T47D (cell line): ENCODE measurements around the gene GPC3.

ENCODE experiments used
- DNase-seq, 2 experiments: peaks; one replicate each; pipeline versions ENCODE4 v3.0.0 to v3.0.0-alpha.2; 2011 to 2012; ENCODE audit warnings: low read depth in 1 of 2, low spot score in 1 of 2
- JUND ChIP-seq: IDR thresholded peaks from 2 replicates; pipeline ENCODE4 v1.6.1; 2012; ENCODE audit warnings: low read depth
- in situ Hi-C: cut with HindIII; loops from 2 replicates; pipeline ENCODE4 v1.10.0; 2016; ENCODE audit warnings: low sequenced_read_pairs, low pct_unique_long_range_greater_than_20kb

GPC3 gene

DNA sequence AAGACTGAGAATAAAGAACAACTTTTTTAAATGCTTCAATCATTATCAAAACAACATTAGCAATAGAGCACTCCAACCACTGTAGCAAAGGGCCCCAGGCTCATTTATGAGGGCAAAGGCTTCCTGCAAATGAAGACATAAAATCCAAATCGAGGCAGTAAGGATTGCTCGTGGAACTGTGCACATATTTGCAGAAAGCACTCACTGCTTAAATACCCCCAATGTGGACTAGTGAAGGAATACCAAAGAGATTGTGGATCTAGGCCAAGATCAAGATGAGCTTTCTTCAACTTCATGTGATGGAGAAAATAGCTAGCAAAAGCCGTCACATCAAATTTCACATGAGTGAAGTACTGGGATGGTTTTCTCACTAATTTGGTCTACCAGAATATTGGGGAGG, 35.2 kb downstream of the GPC3 start:
- in situ Hi-C loops, result no loop called here

DNA sequence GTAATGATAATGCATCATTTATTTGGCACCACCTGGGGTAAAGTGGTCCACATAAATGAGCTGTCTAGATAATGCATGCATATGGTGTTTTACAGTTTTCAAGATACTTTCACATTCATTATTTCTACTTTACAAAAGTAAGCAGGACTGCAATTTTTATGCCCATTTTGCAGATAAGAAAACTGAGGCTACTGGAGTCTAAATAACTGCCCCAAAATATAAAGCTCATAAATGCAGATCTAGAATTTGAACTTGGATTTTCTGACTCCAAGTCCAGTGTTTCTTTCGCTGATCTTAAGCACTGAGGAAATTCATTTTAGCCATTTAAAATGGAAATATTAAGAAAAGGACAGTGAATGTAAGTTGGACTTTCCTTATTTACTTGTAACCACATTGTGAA, 36.5 kb downstream of the GPC3 start:
- no peak for TF ChIP-seq JUND
- in situ Hi-C loops, result no loop called here
- no peak for DNase-seq

More for the DNA sequence above, 35.2 kb downstream of the GPC3 start:
- no peak for DNase-seq
- no peak for TF ChIP-seq JUND

DNA sequence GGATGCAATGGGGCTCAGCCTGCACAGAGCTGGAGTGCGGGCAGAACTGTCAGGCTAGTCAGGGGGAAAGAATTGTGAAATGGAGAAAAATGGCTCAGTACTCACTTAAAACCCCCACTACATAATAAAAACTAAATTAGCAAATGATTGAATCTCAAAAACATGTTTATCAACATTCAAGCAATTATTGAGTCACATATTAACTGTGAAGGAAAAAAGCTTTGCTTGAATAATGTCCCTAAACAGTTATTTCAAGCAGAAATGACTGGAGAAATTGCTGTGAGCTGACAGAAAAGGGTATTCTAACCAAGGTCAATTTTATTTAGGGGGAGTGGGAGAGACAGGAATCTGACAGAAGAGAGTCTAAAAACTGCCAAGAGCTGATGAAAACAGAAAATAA, 37.4 kb downstream of the GPC3 start:
- no peak for DNase-seq
- no peak for TF ChIP-seq JUND
- in situ Hi-C loops, result no loop called here

DNA sequence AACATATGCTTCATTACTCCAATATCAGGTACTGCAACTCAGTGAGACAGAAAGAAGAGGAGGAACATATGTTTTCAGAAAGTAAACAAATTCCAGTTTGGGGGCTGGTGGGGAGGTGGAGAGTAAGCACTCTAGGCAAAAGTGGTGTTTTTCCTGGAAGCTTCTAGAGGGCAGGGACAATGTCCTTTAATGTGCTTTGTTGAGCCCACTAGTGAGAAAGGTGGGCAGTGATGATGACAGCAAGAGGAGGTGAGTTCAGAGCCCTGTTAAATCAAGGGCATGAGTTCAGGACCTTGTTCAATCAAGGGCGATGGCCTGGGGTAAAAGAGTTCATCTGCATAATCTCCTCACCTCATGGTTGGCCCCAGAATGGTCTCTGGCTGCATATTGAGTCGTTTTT, 38.4 kb downstream of the GPC3 start:
- no peak for TF ChIP-seq JUND
- in situ Hi-C loops, result no loop called here
- no peak for DNase-seq

DNA sequence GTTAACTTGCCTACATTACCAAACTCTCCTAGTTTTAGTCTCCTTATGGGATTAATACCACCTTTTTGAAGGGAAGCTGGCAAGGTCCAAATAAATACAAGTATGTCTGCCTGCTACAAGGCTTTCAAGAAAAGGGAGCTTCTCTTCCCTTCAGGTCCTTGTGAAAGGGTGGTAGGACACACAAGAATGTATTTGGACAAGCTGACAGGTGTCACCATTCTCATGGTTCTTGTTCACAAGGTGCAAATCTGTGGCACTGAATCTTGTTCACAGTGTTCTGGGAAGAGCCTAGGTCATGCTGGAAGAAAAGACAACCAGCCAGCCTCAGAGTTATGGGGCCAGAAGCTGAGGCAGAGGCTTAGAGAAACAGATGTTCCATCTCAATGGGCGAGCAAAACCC, 41.9 kb downstream of the GPC3 start:
- DNase-seq, result no peak
- in situ Hi-C loops, result no loop called here
- no peak for TF ChIP-seq JUND

DNA sequence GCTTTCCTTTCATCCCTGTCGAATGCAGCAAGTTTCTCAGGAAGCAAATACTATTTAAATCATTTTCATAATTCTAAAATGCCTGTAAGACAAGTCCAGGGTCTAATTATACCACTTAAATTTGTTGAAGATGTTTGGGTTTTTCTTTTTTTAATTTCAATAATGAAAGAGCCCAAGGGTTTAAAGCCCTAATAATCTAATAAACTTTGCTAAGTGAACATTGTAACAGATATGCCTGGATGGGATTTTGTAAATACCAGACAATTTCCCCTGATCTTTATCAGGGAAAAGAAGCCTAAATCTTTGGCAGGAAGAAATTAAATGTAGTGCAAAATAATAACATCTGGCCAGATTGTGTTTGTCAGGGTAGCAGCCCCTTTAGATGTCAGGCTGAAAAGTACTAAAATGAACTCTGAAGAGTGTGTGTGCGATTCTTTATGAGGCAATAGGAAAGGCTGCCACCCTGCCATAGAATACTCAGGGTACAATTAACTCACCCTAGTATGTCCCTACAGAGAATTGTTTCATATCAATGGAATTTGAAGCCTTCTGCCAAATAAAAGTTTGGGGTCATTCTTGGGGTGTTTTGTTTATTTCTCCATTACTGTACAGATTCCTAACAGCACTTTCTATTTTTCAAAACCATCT, 45.6 kb downstream of the GPC3 start:
- no peak for TF ChIP-seq JUND
- in situ Hi-C loops, result no loop called here
- DNase-seq, result no peak

DNA sequence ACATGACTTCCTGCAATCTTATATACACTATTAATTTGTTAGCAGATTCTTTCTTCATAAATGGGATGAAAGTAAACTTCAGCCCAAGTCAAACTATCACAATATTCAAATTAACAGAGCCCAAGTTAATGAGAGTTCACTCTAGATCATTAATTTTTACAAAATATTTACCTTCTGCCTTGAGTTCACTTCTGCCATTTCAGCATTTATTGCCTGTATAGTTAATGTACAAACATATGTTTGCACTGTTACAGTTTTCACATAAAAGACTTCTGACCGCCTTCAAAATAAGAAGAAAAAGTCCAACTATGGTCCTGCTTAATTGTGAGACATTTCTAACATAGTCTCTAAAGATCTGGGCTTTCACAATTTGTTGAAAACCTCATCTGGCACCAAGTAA, 46.9 kb downstream of the GPC3 start:
- no peak for DNase-seq
- in situ Hi-C loops, result no loop called here
- TF ChIP-seq JUND, result no peak

DNA sequence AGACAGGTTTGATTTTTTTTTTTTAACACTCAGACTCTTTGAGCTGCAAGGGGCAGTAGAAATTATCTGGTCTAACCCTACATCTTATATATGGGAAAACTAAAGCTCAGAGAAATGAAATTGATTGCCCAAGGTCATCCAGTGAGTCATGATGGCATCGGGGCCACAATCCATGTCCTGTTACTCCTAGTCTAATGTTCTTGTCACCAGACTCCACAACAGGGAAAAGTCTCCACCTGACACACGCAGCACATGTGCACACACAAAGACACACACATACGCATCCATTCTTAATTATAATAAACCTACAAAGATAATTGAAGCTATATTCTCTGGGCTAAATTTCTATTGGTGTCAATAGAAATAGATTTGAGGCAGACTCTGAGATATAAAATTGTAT, 48.4 kb downstream of the GPC3 start:
- in situ Hi-C loops, result no loop called here
- no peak for DNase-seq
- TF ChIP-seq JUND, result no peak

DNA sequence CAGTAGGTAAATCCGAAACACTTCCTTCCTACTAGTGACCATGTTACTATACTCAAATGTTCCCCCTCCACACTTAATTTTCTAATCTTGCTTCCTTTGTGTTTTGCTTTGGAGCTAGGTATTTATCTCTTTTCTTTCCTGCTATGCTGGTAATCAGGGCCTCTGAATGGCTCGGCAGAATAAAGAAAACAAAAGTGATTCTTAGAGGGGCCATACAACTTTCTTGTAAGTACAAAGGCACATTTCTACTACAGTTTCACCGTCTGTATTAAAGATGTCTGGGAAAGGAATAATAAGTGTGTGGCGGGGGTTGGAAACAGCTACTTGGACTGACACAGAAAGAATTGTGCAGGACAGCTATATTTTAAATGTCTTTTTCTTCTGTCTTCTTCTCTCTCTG, 50.3 kb downstream of the GPC3 start:
- DNase-seq, result no peak
- TF ChIP-seq JUND, result no peak
- in situ Hi-C loops, result no loop called here

DNA sequence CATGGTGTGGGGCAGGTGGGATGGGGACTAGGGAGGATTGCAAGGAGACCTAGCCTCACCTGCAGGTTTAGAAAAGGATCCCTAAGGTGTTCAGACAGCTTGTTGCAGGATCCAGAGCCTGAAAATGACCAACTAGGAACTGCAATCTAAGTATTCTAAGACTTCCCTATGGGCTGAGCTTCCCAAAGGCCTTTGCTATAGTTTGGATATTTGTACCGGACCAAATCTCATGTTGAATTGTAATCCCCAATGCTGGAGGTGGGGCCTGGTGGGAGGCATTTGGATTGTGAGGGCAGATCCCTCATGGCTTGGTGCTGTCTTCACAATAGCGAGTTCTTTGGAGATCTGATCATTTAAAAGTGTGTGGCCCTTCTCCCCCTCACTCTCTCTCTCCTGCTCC, 52.1 kb downstream of the GPC3 start:
- DNase-seq, result no peak
- in situ Hi-C loops, result no loop called here
- no peak for TF ChIP-seq JUND

DNA sequence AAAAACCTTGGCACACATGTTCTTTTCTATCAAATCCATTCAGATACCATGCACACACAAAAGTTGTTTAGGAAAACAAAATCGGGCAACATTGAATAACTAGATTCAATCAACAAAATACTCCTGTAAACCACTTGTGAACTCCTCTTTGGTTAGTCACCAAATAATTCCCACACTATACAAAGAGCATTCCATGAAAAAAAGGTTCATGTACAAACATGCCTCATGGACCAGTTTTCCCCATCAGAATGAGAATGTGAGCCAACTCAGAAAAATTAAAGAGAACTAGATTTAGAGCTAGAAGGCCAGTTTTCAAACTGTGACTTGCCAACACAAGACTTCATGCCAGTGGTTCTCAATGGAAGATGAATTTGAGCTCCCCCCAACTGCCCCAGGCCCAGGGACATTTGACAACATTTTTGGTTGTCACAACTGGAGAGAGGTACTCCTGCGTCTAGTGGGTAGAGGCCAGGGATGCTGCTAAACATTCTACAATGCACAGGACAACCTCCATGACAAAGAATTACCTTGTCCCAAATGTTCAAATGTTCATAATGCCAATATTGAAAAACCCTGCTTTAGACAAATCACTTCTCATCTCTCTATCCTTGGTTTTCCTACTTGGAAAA, 55.4 kb downstream of the GPC3 start:
- in situ Hi-C loops, result no loop called here
- DNase-seq, result no peak
- no peak for TF ChIP-seq JUND

DNA sequence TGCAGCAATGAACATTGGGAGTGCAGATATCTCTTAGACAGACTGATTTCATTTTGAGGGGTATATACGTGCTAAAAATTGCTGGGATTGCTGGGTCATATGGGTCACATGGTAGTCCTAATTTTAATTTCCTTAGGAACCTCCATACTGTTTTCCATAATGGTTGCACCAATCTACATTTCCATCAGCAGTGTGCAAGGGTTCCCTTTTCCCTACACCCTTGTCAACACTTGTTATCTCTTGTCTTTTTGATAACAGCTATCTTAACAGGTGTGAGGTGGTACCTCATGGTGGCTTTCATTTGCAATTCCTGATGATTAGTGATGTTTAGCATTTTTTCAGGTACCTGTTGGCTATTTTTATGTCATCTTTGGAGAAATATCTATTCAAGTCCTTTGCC, 57.0 kb downstream of the GPC3 start:
- no peak for TF ChIP-seq JUND
- DNase-seq, result no peak
- in situ Hi-C loops, result no loop called here

DNA sequence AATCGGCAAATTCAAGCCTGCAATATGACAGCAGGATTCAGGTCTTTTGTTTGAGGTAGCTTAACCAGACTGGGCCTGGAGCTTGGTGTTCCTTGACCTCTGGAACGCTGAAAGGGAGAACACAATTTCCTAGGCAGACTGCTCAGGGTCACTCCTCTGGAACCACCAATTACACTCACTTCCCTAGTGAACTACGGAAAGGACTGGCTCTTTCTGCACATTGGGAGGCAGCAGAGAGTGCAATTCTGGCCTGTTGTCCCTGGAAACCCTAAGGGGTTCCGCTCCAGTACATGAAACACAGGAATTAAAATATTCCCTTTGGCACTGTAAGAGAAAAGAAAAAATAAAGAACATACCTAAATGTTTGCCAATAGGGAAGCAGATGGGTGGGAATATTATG, 58.6 kb downstream of the GPC3 start:
- in situ Hi-C loops, result no loop called here
- DNase-seq, result no peak
- TF ChIP-seq JUND, result no peak

DNA sequence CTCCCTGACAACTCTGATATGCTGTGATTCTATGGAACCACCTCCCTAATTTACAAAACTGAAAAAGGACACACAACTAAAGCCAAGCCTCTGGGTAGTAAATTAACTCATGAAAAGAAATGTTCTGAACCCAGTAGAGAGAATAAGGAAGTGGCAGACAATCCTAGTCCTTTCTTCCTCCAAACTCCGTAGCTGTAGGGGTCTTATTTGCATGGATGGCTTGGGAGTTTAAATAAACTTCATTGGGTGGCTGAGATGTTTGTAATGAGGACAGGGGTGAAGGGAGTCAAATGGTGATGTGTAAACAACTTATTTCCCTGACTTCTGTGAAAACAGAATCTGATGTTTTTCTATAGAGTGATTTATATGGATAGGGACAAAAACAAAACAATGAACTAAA, 59.3 kb downstream of the GPC3 start:
- no peak for TF ChIP-seq JUND
- in situ Hi-C loops, result no loop called here
- no peak for DNase-seq
